VCaP (cell line): Measurements from ENCODE around the gene SNRNP48.

Source experiments
- H3K27ac ChIP-seq: fragments of 450-650 bp; 2 replicates; pipeline ENCODE4 v1.5.1; 2017
- TF ChIP-seq, protein P1 (sequence below): fragments of 450-650 bp; conservative IDR thresholded peaks from 2 replicates; pipeline ENCODE4 v1.5.1; 2017; ENCODE audit warnings: mild to moderate bottlenecking, moderate library complexity

SNRNP48 gene, protein sequence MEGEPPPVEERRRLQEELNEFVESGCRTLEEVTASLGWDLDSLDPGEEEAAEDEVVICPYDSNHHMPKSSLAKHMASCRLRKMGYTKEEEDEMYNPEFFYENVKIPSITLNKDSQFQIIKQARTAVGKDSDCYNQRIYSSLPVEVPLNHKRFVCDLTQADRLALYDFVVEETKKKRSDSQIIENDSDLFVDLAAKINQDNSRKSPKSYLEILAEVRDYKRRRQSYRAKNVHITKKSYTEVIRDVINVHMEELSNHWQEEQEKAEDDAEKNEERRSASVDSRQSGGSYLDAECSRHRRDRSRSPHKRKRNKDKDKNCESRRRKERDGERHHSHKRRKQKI

DNA sequence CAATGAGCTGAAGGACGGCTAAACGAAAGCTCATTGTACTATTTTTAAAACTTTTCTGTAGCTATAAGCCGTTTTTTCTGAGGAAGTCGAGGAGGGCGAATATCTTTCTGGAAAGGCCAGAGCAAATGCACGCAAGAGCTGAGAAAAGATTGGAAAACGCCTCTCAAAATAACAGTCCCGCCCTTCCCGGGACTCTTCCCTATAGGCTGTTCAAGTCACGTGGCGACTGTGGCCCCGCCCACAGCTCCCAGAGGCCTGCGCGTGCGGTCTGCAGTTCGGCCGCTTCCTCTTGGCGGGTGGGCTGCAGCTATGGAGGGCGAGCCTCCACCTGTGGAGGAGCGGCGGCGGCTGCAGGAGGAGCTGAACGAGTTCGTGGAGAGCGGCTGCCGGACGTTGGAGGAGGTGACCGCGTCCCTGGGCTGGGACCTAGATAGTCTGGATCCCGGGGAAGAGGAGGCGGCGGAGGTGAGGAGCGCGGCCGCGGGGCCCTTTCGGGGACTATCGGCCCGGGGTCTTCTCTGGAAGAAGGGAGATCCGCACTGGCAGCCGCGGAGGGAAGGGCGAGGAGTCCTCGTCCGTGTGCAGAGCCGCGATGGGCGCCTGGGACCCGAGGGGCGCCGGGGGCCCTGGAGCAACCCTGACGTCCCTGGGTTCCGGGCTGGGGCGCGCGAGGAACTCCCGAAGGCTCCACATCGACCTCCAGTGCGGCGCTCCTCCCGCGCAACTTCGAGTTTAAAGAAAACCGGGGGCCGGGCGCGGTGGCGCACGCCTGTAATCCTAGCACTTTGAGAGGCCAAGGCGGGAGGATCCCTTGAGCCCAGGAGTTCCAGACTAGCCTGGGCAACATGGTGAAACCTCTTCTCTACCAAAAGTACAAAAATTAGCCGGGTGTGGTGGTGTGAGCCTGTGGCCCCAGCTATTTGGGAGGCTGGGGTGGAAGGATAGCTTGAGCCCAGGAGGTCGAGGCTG is at the start of gene SNRNP48:
SNRNP48 (plus strand) TSS at position 250 of the 969 bp plus-strand sequence; CDS start at position 310, 60 bp downstream.
- H3K27ac ChIP-seq, result peak within 1 kb of the TSS; percentile 48; the same call in 1 of the 2 replicates
- TF ChIP-seq, protein P1, sequence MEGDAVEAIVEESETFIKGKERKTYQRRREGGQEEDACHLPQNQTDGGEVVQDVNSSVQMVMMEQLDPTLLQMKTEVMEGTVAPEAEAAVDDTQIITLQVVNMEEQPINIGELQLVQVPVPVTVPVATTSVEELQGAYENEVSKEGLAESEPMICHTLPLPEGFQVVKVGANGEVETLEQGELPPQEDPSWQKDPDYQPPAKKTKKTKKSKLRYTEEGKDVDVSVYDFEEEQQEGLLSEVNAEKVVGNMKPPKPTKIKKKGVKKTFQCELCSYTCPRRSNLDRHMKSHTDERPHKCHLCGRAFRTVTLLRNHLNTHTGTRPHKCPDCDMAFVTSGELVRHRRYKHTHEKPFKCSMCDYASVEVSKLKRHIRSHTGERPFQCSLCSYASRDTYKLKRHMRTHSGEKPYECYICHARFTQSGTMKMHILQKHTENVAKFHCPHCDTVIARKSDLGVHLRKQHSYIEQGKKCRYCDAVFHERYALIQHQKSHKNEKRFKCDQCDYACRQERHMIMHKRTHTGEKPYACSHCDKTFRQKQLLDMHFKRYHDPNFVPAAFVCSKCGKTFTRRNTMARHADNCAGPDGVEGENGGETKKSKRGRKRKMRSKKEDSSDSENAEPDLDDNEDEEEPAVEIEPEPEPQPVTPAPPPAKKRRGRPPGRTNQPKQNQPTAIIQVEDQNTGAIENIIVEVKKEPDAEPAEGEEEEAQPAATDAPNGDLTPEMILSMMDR, result no peak

DNA sequence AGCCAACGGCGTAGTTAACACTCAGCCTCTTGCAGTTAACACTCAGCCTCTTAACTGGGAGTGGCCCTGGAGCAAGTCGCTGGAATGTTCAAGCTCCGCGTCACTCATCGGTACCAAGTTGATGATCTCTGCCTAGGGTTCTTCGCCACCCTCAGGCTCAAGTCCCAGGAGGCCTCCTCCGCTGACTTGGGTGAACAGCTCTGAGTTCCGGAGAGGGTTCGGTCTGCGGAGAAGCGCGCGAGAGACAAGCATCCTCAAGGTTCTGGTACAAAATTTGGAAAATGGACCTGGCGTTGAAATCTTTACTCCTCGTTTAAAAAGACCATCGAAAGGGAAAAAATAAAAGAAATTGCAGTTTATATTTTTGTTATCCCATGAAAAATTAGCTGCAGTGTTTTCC is 49.4 kb upstream of the SNRNP48 start:
- TF ChIP-seq, protein P1, result no peak
- H3K27ac ChIP-seq, result peak overlapping the region; percentile 76; the same call in 1 of the 2 replicates

DNA sequence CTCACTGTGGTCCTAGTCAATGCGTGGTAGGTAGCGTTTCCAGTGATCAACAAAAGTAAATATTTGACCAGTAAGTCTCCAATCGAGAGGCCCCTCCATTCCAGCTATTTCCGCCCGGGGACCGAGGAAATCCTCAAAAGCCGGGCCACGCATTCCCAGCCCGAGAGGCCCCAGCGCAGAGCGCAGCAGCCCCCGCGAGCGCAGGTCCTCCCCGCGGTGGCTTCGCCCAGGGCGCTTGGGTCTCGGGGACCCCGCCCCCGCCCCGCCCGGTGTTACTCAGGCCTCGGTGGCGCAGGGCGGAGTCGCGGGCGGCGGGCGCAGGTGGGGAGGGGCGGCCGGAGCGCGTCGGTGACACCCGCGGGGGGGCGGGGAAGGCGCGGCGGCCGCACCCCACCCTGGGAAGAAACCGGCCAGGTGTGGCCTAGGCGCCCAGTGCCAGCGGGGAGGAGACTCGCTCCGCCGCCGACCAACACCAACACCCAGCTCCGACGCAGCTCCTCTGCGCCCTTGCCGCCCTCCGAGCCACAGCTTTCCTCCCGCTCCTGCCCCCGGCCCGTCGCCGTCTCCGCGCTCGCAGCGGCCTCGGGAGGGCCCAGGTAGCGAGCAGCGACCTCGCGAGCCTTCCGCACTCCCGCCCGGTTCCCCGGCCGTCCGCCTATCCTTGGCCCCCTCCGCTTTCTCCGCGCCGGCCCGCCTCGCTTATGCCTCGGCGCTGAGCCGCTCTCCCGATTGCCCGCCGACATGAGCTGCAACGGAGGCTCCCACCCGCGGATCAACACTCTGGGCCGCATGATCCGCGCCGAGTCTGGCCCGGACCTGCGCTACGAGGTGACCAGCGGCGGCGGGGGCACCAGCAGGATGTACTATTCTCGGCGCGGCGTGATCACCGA is 48.6 kb upstream of the SNRNP48 start, which contains the start of gene DSP:
DSP (plus strand) TSS at position 497 of the 890 bp plus-strand sequence; CDS start at position 742, 245 bp downstream.
- TF ChIP-seq, protein P1, result no peak
- H3K27ac ChIP-seq, result peak within 1 kb of the TSS; percentile 76

DNA sequence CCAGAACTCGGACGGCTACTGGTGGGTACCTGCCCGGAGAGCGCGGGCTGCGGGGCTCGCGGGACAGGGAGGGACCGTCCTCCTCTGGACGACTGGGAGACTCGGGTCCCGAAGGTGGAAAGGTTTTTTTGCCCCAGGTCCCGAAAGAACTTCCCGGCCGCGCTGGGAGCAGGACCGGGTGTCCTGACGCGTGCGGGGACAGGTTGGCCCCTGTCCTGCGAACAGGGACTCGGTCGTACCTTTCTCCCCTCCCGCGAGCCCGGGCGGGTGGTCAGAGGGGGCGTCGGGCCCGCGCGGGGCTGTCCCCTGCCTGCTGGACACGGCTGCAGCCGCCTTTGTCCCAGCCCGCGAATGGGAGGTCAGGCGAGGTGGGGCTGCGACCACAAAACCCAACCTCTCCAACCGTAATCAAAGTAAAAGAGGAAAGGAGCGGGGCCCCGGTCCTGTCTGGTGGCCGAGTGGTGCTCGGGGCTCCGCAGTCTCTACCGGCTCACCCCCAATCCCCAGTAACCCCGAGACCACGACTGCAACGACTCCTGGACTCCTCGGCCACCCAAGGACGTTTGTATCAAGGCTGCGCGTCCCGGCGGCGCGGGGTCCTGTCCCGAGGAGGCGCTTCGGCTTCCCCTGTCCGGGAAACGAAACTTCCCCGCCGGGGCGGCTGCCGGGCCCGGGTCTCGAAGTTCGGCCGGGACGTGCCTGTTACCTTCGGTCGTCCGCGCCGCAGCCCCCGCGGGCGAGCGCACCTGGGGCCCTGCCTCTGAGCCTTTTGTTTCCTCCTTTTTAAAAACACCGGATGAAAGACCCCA is 47.7 kb upstream of the SNRNP48 start:
- TF ChIP-seq, protein P1, result no peak
- peak overlapping the region; percentile 76 for H3K27ac ChIP-seq

DNA sequence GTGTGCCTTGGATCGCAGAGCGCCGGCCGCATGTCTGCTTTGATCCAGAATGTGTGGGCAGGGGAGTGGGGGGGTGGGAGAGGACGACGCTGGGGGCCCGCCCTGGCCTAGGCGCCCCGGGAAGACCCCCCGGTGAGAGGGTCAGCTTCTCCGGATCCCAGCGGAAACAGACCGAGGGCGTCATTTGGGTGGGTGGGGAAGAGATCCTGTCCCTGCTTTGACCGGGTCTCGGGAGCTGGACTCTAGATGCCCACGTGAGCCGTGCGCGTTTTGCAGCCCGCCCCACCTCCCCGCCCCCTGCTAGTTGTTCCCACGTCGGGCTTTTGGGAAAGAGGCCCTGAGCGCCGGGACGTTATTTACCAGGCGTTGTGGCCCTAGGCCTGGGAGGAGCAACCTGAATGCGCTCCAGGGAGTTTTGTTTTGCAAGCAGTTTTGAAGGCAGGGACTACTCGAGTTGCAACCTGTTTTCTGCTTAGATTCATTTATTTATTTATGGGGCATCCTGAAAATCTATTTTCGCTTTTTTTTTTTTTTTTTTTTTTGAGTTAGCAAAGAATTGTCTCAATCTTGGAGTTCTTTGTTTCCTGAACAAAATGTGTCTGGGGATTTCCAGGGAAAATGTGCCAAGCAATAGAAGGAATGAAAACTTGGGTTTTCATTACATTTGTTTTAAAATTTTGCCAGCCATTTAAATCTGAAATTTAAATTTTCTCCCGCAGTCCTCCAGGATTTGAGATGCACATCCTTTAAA is 46.9 kb upstream of the SNRNP48 start:
- TF ChIP-seq, protein P1, result no peak
- H3K27ac ChIP-seq, result peak overlapping the region; percentile 76

DNA sequence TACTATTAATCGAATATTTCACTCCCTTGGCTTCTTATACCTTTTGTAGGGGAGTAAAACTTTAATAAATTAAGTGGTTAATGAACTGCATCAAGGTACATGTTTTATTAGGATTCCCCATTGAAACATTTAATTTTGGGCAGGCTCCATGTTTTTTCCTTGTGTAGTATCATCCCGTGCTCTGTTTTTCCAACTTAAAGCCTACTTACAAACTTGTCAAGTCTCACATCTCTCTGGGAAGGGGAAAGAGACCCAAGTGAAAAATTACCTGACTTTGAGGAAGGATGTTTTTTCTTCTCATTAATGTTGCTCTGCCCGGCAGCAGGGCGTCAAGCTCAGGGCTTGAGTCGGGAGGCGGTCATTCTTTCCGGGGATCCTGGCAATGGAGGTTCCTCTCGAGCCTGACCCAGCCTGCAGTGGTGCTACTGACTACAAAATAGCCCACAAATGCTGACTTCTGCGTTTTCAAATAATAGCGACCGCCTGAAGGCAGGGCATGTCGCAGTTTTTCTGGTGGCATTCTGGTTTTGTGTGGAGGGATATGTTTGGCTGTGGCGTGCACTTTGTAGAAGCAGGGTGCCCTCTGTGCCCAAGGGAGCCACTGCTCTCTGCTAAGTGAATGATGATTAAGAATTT is 46.1 kb upstream of the SNRNP48 start:
- TF ChIP-seq, protein P1, result no peak
- peak overlapping the region; percentile 76; the same call in 1 of the 2 replicates for H3K27ac ChIP-seq
